GM12878 (cell line): ENCODE measurements around the gene ARHGEF7. TPM values are rescaled to one million over a fixed set of nuclear protein-coding genes. Genes with fewer than 3 reads are reported as not detected.

Experiments used
- ATAC-seq: fragments of 200-7000 bp; cut with Tn5 transposase; 3 replicates; pipeline ENCODE4 v1.9.1; 2020; ENCODE audit warnings: mild to moderate bottlenecking, moderate library complexity
- BruUV-seq: library from RNA; stranded (reverse); fragments of 400-500 nt; replicated peaks from 2 replicates; lab custom pipeline; 2021; lab: Mats Ljungman, UMichigan
- CTCF ChIA-PET: fragments of 300-600 bp; sonication (Branson Sonifier 250); formaldehyde crosslinking; extraction: SDS; loops from one replicate; lab custom pipeline; 2021; ENCODE audit warnings: inconsistent platforms; lab: Yijun Ruan, JAX
- POLR2A ChIA-PET: fragments of 350-600 bp; formaldehyde crosslinking; extraction: SDS; loops from one replicate; lab custom pipeline; 2021; ENCODE audit warnings: inconsistent platforms; lab: Charles Lee
- RAD21 ChIA-PET: fragments of 300-600 bp; sonication (Branson Sonifier 250); formaldehyde crosslinking; loops from one replicate; lab custom pipeline; 2023; ENCODE audit warnings: antibody characterized with exemption; ENCODE audit not compliant: unreplicated experiment; lab: Charles Lee
- SMC1A ChIA-PET: fragments of 300-600 bp; sonication (Branson Sonifier 250); formaldehyde crosslinking; loops from one replicate; lab custom pipeline; 2023; ENCODE audit not compliant: unreplicated experiment, uncharacterized antibody; lab: Charles Lee
- DNase-seq: peaks from one replicate; pipeline ENCODE4 v3.0.0-alpha.2; 2011; ENCODE audit warnings: low read depth, low spot score
- FAIRE-seq: peaks from 3 replicates; lab custom pipeline; 2011; peaks lifted over from hg19 to GRCh38; lab: Jason Lieb, UNC
- H2AFZ ChIP-seq: 2 replicates; pipeline ENCODE4 v1.6.0; 2011; ENCODE audit warnings: low read depth, low read length, control low read depth; ENCODE audit not compliant: control insufficient read depth
- H3K27ac ChIP-seq: 2 replicates; pipeline ENCODE4 v1.5.1; 2011; ENCODE audit warnings: control low read depth; ENCODE audit not compliant: control insufficient read depth, insufficient read depth
- H3K27me3 ChIP-seq, 2 experiments: replicated peaks in 1 of 2; 2 replicates each; pipeline versions ENCODE4 v1.6.0 to v1.6.1; 2011; ENCODE audit warnings: low read length in 1 of 2; ENCODE audit not compliant: control insufficient read depth in 2 of 2, insufficient read depth in 2 of 2
- H3K36me3 ChIP-seq, 2 experiments: 2 replicates each; pipeline ENCODE4 v1.5.1; 2011; ENCODE audit warnings: low read length in 1 of 2; ENCODE audit not compliant: control insufficient read depth in 2 of 2, insufficient read depth in 2 of 2
- H3K4me1 ChIP-seq: 2 replicates; pipeline ENCODE4 v1.6.1; 2011; ENCODE audit warnings: mild to moderate bottlenecking, low read length, moderate library complexity, mixed read lengths; ENCODE audit not compliant: control insufficient read depth, insufficient read depth
- H3K4me2 ChIP-seq: 2 replicates; pipeline ENCODE4 v1.6.0; 2011; ENCODE audit warnings: control low read depth; ENCODE audit not compliant: control insufficient read depth, insufficient read depth
- H3K4me3 ChIP-seq: fragments of 200-600 bp; sonication (generic); 2 replicates; pipeline ENCODE4 v1.5.1; 2016
- H3K79me2 ChIP-seq: 2 replicates; pipeline ENCODE4 v1.6.0; 2011; ENCODE audit warnings: low read length; ENCODE audit not compliant: control insufficient read depth, insufficient read depth
- H3K9ac ChIP-seq: 2 replicates; pipeline ENCODE4 v1.8.0; 2011; ENCODE audit warnings: low read length, control low read depth, mixed read lengths; ENCODE audit not compliant: control insufficient read depth, insufficient read depth
- H3K9me3 ChIP-seq: replicated peaks from 3 replicates; pipeline ENCODE4 v1.5.1; 2011; ENCODE audit warnings: mild to moderate bottlenecking, low read length; ENCODE audit not compliant: control insufficient read depth, insufficient read depth
- H4K20me1 ChIP-seq: 2 replicates; pipeline ENCODE4 v1.6.0; 2011; ENCODE audit not compliant: control insufficient read depth, insufficient read depth
- CBX3 ChIP-seq: fragments of 200-600 bp; sonication (generic); IDR thresholded peaks from 2 replicates; pipeline ENCODE4 v1.6.1; 2016; ENCODE audit warnings: low read depth, borderline replicate concordance
- CEBPB ChIP-seq, 2 experiments: fragments of 150-350 bp in 1 of 2; IDR thresholded peaks; 2 replicates each; pipeline ENCODE4 v1.6.1; 2012 to 2014; ENCODE audit warnings: low read depth in 2 of 2, low read length in 2 of 2, borderline replicate concordance in 1 of 2, inconsistent platforms in 1 of 2
- KAT2A ChIP-seq: conservative IDR thresholded peaks from 2 replicates; pipeline ENCODE4 v1.6.1; 2011; ENCODE audit warnings: low read depth, low read length; ENCODE audit not compliant: control insufficient read depth
- MTA3 ChIP-seq: IDR thresholded peaks from 2 replicates; pipeline ENCODE4 v1.6.1; 2012; ENCODE audit warnings: low read length, inconsistent platforms, borderline replicate concordance
- MYB ChIP-seq: fragments of 150-350 bp; IDR thresholded peaks from 2 replicates; pipeline ENCODE4 v1.6.1; 2014; ENCODE audit warnings: mild to moderate bottlenecking, low read depth, low read length, borderline replicate concordance
- NR2F1 ChIP-seq: fragments of 450-650 bp; conservative IDR thresholded peaks from 2 replicates; pipeline ENCODE4 v1.6.1; 2017; ENCODE audit warnings: mild to moderate bottlenecking
- POLR2A ChIP-seq: IDR thresholded peaks from 2 replicates; pipeline ENCODE4 v1.6.1; 2011; ENCODE audit warnings: low read depth, mild to moderate bottlenecking, low read length
- RAD21 ChIP-seq: IDR thresholded peaks from 2 replicates; pipeline ENCODE4 v1.6.1; 2011; ENCODE audit warnings: mild to moderate bottlenecking, low read depth, low read length, moderate library complexity; ENCODE audit not compliant: insufficient read depth
- RCOR1 ChIP-seq: conservative IDR thresholded peaks from 2 replicates; pipeline ENCODE4 v1.6.1; 2012; ENCODE audit warnings: low read depth, low read length, improper control_type of control experiment
- TAF1 ChIP-seq: IDR thresholded peaks from 2 replicates; pipeline ENCODE4 v1.6.1; 2011; ENCODE audit warnings: mild to moderate bottlenecking, low read depth, low read length, borderline replicate concordance
- ZNF622 ChIP-seq: fragments of 450-650 bp; IDR thresholded peaks from 2 replicates; pipeline ENCODE4 v1.6.1; 2017; ENCODE audit warnings: mild to moderate bottlenecking, inconsistent platforms
- ZSCAN29 ChIP-seq: fragments of 450-650 bp; IDR thresholded peaks from 2 replicates; pipeline ENCODE4 v1.6.1; 2017; ENCODE audit warnings: mild to moderate bottlenecking, moderate library complexity
- WGBS: methylation state at CpG from one replicate; pipeline ENCODE4 v1.1.6; 2016; ENCODE audit warnings: low lambda C conversion rate; ENCODE audit not compliant: insufficient replicate concordance, insufficient coverage; ENCODE audit errors: missing lambda C conversion rate; 5-methylcytosine and 5-hydroxymethylcytosine counted together
- in situ Hi-C: fragments of 300-500 bp; cut with MboI; formaldehyde crosslinking; loops from 9 replicates; pipeline ENCODE4 v1.14.3; 2018; ENCODE audit warnings: mixed read lengths
- intact Hi-C: fragments of 100-400 bp; cut with micrococcal nuclease; formaldehyde crosslinking; loops from one replicate; pipeline ENCODE4 v1.14.2; 2022; ENCODE audit not compliant: unreplicated experiment
- polyA plus RNA-seq, 11 experiments: library from polyadenylated mRNA; depleted of rRNA in 4 of 11; unstranded in 6 of 11; stranded (reverse) in 5 of 11; fragments of >200 nt; fragmentation: Nextera tagmentation in 4 of 11; fragmentation: Illumina TruSeq in 1 of 11; extraction: Ambion mirVana in 4 of 11; extraction: Trizol in 1 of 11; gene quantifications; 1 replicate in 1 of 11; 2 replicates in 10 of 11; pipeline versions ENCODE4 v1.2.1 to v1.2.3, GENCODE V29; 2011 to 2016; ENCODE audit warnings: inconsistent platforms in 2 of 11, missing spikeins in 2 of 11, low read depth in 1 of 11
- total RNA-seq, 4 experiments: library from RNA; depleted of rRNA in 3 of 4; stranded (reverse); fragments of >200 nt in 3 of 4; fragmentation: Illumina TruSeq in 1 of 4; extraction: Trizol in 1 of 4; gene quantifications; 2 replicates each; pipeline versions ENCODE4 v1.2.1 to v1.2.3, GENCODE V29; 2013 to 2021
- TF ChIP-seq, protein P1 (sequence below): fragments of 450-650 bp; IDR thresholded peaks from 2 replicates; pipeline ENCODE4 v1.6.1; 2018; ENCODE audit warnings: borderline replicate concordance, mild to moderate bottlenecking; ENCODE audit not compliant: partially characterized antibody
- TF ChIP-seq, protein P2 (sequence below): fragments of 450-650 bp; IDR thresholded peaks from 2 replicates; pipeline ENCODE4 v1.6.1; 2018; ENCODE audit warnings: mild to moderate bottlenecking, low read depth, moderate library complexity; ENCODE audit not compliant: partially characterized antibody
- TF ChIP-seq, protein P3 (sequence below): fragments of 450-650 bp; IDR thresholded peaks from 2 replicates; pipeline ENCODE4 v1.6.1; 2016; ENCODE audit warnings: mild to moderate bottlenecking, moderate library complexity, borderline replicate concordance

The ARHGEF7 gene
- total and polyA plus RNA-seq, 10 of the 15 experiments (the other 5 are each of a cell fraction or from before 2014, with no cell fraction given): 4.7 to 65.5 (median 36.6) TPM

DNA sequence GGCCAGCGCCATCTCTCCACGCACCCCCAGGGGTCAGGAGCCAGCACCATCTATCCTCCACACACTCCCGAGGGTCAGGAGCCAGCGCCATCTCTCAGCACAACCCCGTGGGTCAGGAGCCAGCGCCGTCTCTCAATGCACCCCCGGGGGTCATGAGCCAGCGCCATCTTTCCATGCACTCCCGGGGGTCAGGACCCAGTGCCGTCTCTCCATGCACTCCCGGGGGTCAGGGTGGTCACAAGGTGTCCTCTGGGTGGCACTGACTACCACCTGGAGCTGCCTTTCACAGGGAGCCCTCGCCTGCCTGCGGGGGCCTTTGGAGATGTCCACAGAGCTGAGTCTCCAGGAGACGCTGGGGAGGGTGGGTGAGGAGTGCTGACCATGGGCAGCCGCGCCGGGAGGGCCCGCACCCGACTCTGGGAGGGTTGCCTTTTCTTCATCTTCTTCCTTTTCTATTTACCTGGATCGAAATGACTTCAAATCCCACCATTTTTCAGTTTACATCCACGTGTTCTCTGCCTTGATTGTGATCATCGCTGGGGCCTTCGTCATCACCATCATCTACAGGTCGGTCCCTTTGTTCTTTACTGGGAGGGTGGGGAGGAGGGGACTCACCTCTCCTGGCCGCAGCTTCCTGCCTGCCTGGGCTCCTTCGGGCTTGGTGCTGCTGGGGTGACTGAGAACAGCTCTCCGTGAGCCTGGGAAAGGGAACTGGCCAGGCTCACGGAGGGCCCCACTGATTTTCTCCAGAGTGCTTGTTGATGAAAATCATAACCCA is 224.4 kb downstream of the ARHGEF7 start:
- H4K20me1 ChIP-seq: no peaks in the 10 kb centered on the region
- RAD21 ChIA-PET: no interaction called here
- no peaks in the 10 kb centered on the region; the same call in 2 of the 3 replicates for H3K9me3 ChIP-seq
- no TSS peak for BruUV-seq
- no peaks in the 10 kb centered on the region for H3K79me2 ChIP-seq
- no peaks in the 10 kb centered on the region for H3K27me3 ChIP-seq
- WGBS: 66% methylated on average over 24 of the region's 29 CpGs
- no peak overlapping the region for H3K9ac ChIP-seq
- H3K36me3 ChIP-seq: no peaks in the 10 kb centered on the region; a peak in 1 of 4 replicates
- in situ Hi-C loops (loop anchor here (5.0 kb wide), 1 partner anchor 52 kb away; no protein-coding TSS in a partner anchor), intact Hi-C loops (no loop called here)
- H3K4me3 ChIP-seq: no peak overlapping the region
- H3K27ac ChIP-seq: no peak overlapping the region
- no peak overlapping the region for H3K4me2 ChIP-seq
- ATAC-seq (no peak), FAIRE-seq (no peak), DNase-seq (no peak)
- CTCF ChIA-PET: no interaction called here
- no peak overlapping the region for H2AFZ ChIP-seq
- H3K4me1 ChIP-seq: no peaks in the 10 kb centered on the region
- POLR2A ChIA-PET: no interaction called here
- SMC1A ChIA-PET: no interaction called here
- TF ChIP-seq CEBPB (IDR thresholded peaks at IDR 0.05; ENCODE audit: borderline replicate concordance in 1 of 2, low read depth in 2 of 2, low read length in 2 of 2): no peak
- TF ChIP-seq MTA3: no peak
- TF ChIP-seq, protein P1, sequence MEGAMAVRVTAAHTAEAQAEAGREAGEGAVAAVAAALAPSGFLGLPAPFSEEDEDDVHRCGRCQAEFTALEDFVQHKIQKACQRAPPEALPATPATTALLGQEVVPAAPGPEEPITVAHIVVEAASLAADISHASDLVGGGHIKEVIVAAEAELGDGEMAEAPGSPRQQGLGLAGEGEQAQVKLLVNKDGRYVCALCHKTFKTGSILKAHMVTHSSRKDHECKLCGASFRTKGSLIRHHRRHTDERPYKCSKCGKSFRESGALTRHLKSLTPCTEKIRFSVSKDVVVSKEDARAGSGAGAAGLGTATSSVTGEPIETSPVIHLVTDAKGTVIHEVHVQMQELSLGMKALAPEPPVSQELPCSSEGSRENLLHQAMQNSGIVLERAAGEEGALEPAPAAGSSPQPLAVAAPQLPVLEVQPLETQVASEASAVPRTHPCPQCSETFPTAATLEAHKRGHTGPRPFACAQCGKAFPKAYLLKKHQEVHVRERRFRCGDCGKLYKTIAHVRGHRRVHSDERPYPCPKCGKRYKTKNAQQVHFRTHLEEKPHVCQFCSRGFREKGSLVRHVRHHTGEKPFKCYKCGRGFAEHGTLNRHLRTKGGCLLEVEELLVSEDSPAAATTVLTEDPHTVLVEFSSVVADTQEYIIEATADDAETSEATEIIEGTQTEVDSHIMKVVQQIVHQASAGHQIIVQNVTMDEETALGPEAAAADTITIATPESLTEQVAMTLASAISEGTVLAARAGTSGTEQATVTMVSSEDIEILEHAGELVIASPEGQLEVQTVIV: no peak
- TF ChIP-seq ZNF622: no peak
- no peak for TF ChIP-seq TAF1
- TF ChIP-seq, protein P2, sequence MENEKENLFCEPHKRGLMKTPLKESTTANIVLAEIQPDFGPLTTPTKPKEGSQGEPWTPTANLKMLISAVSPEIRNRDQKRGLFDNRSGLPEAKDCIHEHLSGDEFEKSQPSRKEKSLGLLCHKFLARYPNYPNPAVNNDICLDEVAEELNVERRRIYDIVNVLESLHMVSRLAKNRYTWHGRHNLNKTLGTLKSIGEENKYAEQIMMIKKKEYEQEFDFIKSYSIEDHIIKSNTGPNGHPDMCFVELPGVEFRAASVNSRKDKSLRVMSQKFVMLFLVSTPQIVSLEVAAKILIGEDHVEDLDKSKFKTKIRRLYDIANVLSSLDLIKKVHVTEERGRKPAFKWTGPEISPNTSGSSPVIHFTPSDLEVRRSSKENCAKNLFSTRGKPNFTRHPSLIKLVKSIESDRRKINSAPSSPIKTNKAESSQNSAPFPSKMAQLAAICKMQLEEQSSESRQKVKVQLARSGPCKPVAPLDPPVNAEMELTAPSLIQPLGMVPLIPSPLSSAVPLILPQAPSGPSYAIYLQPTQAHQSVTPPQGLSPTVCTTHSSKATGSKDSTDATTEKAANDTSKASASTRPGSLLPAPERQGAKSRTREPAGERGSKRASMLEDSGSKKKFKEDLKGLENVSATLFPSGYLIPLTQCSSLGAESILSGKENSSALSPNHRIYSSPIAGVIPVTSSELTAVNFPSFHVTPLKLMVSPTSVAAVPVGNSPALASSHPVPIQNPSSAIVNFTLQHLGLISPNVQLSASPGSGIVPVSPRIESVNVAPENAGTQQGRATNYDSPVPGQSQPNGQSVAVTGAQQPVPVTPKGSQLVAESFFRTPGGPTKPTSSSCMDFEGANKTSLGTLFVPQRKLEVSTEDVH: no peak
- no peak for TF ChIP-seq NR2F1
- TF ChIP-seq MYB: no peak
- TF ChIP-seq RCOR1: no peak
- no peak for TF ChIP-seq KAT2A
- TF ChIP-seq, protein P3, sequence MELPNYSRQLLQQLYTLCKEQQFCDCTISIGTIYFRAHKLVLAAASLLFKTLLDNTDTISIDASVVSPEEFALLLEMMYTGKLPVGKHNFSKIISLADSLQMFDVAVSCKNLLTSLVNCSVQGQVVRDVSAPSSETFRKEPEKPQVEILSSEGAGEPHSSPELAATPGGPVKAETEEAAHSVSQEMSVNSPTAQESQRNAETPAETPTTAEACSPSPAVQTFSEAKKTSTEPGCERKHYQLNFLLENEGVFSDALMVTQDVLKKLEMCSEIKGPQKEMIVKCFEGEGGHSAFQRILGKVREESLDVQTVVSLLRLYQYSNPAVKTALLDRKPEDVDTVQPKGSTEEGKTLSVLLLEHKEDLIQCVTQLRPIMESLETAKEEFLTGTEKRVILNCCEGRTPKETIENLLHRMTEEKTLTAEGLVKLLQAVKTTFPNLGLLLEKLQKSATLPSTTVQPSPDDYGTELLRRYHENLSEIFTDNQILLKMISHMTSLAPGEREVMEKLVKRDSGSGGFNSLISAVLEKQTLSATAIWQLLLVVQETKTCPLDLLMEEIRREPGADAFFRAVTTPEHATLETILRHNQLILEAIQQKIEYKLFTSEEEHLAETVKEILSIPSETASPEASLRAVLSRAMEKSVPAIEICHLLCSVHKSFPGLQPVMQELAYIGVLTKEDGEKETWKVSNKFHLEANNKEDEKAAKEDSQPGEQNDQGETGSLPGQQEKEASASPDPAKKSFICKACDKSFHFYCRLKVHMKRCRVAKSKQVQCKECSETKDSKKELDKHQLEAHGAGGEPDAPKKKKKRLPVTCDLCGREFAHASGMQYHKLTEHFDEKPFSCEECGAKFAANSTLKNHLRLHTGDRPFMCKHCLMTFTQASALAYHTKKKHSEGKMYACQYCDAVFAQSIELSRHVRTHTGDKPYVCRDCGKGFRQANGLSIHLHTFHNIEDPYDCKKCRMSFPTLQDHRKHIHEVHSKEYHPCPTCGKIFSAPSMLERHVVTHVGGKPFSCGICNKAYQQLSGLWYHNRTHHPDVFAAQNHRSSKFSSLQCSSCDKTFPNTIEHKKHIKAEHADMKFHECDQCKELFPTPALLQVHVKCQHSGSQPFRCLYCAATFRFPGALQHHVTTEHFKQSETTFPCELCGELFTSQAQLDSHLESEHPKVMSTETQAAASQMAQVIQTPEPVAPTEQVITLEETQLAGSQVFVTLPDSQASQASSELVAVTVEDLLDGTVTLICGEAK: no peak
- no peak for TF ChIP-seq CBX3
- no peak for TF ChIP-seq RAD21
- no peak for TF ChIP-seq ZSCAN29
- no peak for TF ChIP-seq POLR2A
